Measurements from ENCODE around the gene RPS27. TPM values are rescaled to one million over a fixed set of nuclear protein-coding genes. Genes with fewer than 3 reads are reported as not detected.

Gene RPS27
- 225 and 307 TPM in 2 replicates for total RNA-seq (2013; cell fraction: nucleolus; rRNA removed)
- total RNA-seq (2014; rRNA removed) = 5,288 and 5,830 TPM in 2 replicates
- 9,122 and 9,683 TPM in 2 replicates for total RNA-seq (2014; rRNA removed; fragmentation: Illumina TruSeq; extraction: Trizol)
- 2,708 and 2,801 TPM in 2 replicates for total RNA-seq (2021)
- polyA plus RNA-seq (2011; ENCODE audit: low read depth) = 7,877 TPM
- 8,626 and 8,787 TPM in 2 replicates for polyA plus RNA-seq (2011; rRNA removed)
- 5,415 and 5,719 TPM in 2 replicates for polyA plus RNA-seq (2011; cell fraction: cytosol; rRNA removed)
- polyA plus RNA-seq (2011; cell fraction: nucleus; rRNA removed) = 1,388 and 2,538 TPM in 2 replicates
- polyA plus RNA-seq (2012) = 15,754 and 16,740 TPM in 2 replicates
- 13,800 and 18,255 TPM in 2 replicates for polyA plus RNA-seq (2014; fragmentation: Illumina TruSeq; extraction: Trizol)
- polyA plus RNA-seq (2014; fragmentation: Nextera tagmentation; extraction: Ambion mirVana) = over 10,000 TPM in 1 of 2 experiments, 1,000 to 10,000 TPM in 1; 9,903 to 14,234 TPM
- 8,943 and 9,277 TPM in 2 replicates for polyA plus RNA-seq (2014; rRNA removed)
- polyA plus RNA-seq (2016; fragmentation: Nextera tagmentation; extraction: Ambion mirVana) = 1,000 to 10,000 TPM; 3,244 to 3,511 TPM
- 620 and 1,060 TPM in 2 replicates for polyA minus RNA-seq (2011; rRNA and poly(A)+ RNA removed)
- polyA minus RNA-seq (2011; cell fraction: cytosol; rRNA and poly(A)+ RNA removed) = 286 and 348 TPM in 2 replicates
- polyA minus RNA-seq (2011; cell fraction: nucleus; rRNA and poly(A)+ RNA removed) = 366 and 428 TPM in 2 replicates
- Bru-seq, nascent RNA = percentile 99 among the genes with signal in this experiment
- percentile 99 among the genes with signal in this experiment for BruChase-seq, experiment 1, labeled RNA remaining after a 6-hour chase
- BruChase-seq, experiment 2, labeled RNA remaining after a 2-hour chase = percentile 98 among the genes with signal in this experiment
- long read RNA-seq, experiment 1, transcript RPS27-201 (4 exons, 359 nt) = major isoform, 1,000 of 1,003 reads
- long read RNA-seq, experiment 1, partial matches to known transcripts = 0 of 1,003 reads
- long read RNA-seq, experiment 1, other reads (novel, unspliced or antisense) = 2 of 1,003 reads
- long read RNA-seq, experiment 2, transcript RPS27-201 (4 exons, 359 nt) = major isoform, 941 of 953 reads
- long read RNA-seq, experiment 2, partial matches to known transcripts = 3 of 953 reads
- long read RNA-seq, experiment 2, other reads (novel, unspliced or antisense) = 2 of 953 reads

DNA sequence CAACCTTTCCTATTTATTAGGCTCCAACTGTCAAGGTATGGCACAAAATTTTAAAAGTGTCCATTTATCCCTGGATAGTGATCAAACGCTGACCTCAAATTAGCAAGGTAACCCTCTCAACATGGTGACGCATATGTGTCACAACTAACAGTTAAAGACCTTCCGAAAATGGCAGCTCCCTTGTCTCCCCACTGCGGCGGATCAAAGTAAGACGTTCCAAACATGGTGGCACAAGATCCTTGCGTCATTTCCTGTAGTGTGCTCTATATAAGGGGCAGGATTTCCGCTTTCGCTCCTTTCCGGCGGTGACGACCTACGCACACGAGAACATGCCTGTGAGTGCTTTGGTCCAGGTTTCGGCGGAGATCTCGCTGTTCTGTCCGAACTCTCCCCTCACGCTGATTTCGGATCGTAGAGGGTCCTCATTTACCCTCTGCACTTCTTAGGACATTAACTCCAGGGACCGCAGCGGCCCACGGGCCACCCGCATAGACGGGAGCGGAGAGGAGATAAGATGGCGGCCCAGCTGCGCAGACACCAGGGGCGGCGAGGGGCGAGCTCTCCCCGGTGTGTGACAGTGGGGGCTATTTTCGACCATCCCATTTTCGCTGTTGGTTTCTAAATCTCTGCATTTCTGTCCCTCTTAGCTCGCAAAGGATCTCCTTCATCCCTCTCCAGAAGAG, at the start of gene RPS27:
TSS of gene RPS27 (plus strand) at position 295 of the 683 bp plus-strand sequence. CDS start at position 330, 35 bp downstream.
- under 1% methylated on average over 36 of the region's 36 CpGs for WGBS (ENCODE audit: insufficient coverage, insufficient replicate concordance, low lambda C conversion rate, missing lambda C conversion rate)
- ChIA-PET RAD21 (ENCODE audit: unreplicated experiment) (interaction anchor here (0.7 to 5.7 kb wide), 7 partner anchors 13 to 194 kb away, joined by 3 to 42 read pairs (median 4); partner anchors contain the start of genes CREB3L4, GATAD2B and JTB), POLR2A (interaction anchor here (0.6 to 3.8 kb wide), 16 partner anchors 9 to 386 kb away, joined by 3 to 26 read pairs (median 4); partner anchors contain the start of genes DENND4B, JTB and SLC39A1), CTCF (interaction anchor here (0.9 to 1.8 kb wide), 5 partner anchors 13 to 480 kb away, joined by 3 to 13 read pairs (median 3); partner anchors contain the start of genes DENND4B and JTB), SMC1A (ENCODE audit: uncharacterized antibody, unreplicated experiment) (interaction anchor here (0.5 to 2.4 kb wide), 14 partner anchors 13 to 319 kb away, joined by 3 to 7 read pairs (median 3); partner anchors contain the start of gene JTB)
- H3K9ac ChIP-seq (ENCODE audit: control insufficient read depth, insufficient read depth, low read length) = peak within 1 kb of the TSS; percentile 98
- DNase-seq (ENCODE audit: low read depth, low spot score) = peak; percentile 97
- H3K4me2 ChIP-seq (ENCODE audit: control insufficient read depth, insufficient read depth) = peak within 1 kb of the TSS; percentile 89
- in situ Hi-C loops (cut with MboI) (loop anchor here (5.0 to 10.0 kb wide), 2 partner anchors 282 to 486 kb away; partner anchors contain the start of gene HAX1), intact Hi-C loops (cut with micrococcal nuclease; ENCODE audit: unreplicated experiment) (loop anchor here (2.0 to 5.0 kb wide), 2 partner anchors 192 to 282 kb away; partner anchors contain the start of gene HAX1)
- BruUV-seq (replicated peaks) = TSS peak; percentile 92
- peak within 1 kb of the TSS; percentile 86 for H3K4me3 ChIP-seq
- H3K27me3 ChIP-seq (replicated peaks in 1 of 2; ENCODE audit: control insufficient read depth in 2 of 2, insufficient read depth in 2 of 2, low read length in 1 of 2) = no peaks in the 10 kb centered on the region
- peak; percentile 82 for ATAC-seq
- H3K79me2 ChIP-seq (ENCODE audit: control insufficient read depth, insufficient read depth, low read length) = peaks cover 25% of the 10 kb centered on the region
- peak within 1 kb of the TSS; percentile 67 for H2AFZ ChIP-seq (ENCODE audit: control insufficient read depth, low read depth, low read length)
- no peaks in the 10 kb centered on the region for H3K9me3 ChIP-seq (replicated peaks; ENCODE audit: control insufficient read depth, insufficient read depth, low read length)
- FAIRE-seq = peak; percentile 94
- peaks cover 9% of the 10 kb centered on the region for H3K4me1 ChIP-seq (ENCODE audit: control insufficient read depth, insufficient read depth, low read length)
- peaks cover 0 to 16% of the 10 kb centered on the region in 2 experiments; a peak in 3 of 4 replicates for H3K36me3 ChIP-seq (ENCODE audit: control insufficient read depth in 2 of 2, insufficient read depth in 2 of 2, low read length in 1 of 2)
- H3K27ac ChIP-seq (ENCODE audit: control insufficient read depth, insufficient read depth) = peak within 1 kb of the TSS; percentile 96
- H4K20me1 ChIP-seq (ENCODE audit: control insufficient read depth, insufficient read depth) = no peaks in the 10 kb centered on the region
- TF ChIP-seq SREBF1 (IDR thresholded peaks at IDR 0.05; ENCODE audit: low read length) (0 out of 2 replicates have a peak, but pooled peaks have one; percentile 13), ZSCAN29 (IDR thresholded peaks at IDR 0.05) (peak; percentile 96), BHLHE40 (IDR thresholded peaks at IDR 0.05; ENCODE audit: borderline replicate concordance in 1 of 2, low read depth in 2 of 2, low read length in 1 of 2) (peak; percentile 54 to 57; a peak in 3 of 4 replicates), BACH1 (IDR thresholded peaks at IDR 0.05; ENCODE audit: borderline replicate concordance) (peak; percentile 84), SIX5 (IDR thresholded peaks at IDR 0.05; ENCODE audit: low read depth, low read length, severe bottlenecking) (peak; percentile 82)
- TF ChIP-seq, protein P1, sequence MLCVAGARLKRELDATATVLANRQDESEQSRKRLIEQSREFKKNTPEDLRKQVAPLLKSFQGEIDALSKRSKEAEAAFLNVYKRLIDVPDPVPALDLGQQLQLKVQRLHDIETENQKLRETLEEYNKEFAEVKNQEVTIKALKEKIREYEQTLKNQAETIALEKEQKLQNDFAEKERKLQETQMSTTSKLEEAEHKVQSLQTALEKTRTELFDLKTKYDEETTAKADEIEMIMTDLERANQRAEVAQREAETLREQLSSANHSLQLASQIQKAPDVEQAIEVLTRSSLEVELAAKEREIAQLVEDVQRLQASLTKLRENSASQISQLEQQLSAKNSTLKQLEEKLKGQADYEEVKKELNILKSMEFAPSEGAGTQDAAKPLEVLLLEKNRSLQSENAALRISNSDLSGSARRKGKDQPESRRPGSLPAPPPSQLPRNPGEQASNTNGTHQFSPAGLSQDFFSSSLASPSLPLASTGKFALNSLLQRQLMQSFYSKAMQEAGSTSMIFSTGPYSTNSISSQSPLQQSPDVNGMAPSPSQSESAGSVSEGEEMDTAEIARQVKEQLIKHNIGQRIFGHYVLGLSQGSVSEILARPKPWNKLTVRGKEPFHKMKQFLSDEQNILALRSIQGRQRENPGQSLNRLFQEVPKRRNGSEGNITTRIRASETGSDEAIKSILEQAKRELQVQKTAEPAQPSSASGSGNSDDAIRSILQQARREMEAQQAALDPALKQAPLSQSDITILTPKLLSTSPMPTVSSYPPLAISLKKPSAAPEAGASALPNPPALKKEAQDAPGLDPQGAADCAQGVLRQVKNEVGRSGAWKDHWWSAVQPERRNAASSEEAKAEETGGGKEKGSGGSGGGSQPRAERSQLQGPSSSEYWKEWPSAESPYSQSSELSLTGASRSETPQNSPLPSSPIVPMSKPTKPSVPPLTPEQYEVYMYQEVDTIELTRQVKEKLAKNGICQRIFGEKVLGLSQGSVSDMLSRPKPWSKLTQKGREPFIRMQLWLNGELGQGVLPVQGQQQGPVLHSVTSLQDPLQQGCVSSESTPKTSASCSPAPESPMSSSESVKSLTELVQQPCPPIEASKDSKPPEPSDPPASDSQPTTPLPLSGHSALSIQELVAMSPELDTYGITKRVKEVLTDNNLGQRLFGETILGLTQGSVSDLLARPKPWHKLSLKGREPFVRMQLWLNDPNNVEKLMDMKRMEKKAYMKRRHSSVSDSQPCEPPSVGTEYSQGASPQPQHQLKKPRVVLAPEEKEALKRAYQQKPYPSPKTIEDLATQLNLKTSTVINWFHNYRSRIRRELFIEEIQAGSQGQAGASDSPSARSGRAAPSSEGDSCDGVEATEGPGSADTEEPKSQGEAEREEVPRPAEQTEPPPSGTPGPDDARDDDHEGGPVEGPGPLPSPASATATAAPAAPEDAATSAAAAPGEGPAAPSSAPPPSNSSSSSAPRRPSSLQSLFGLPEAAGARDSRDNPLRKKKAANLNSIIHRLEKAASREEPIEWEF (IDR thresholded peaks at IDR 0.05; ENCODE audit: insufficient replicate concordance, low read depth, low read length) = no peak
- TF ChIP-seq, protein P2, sequence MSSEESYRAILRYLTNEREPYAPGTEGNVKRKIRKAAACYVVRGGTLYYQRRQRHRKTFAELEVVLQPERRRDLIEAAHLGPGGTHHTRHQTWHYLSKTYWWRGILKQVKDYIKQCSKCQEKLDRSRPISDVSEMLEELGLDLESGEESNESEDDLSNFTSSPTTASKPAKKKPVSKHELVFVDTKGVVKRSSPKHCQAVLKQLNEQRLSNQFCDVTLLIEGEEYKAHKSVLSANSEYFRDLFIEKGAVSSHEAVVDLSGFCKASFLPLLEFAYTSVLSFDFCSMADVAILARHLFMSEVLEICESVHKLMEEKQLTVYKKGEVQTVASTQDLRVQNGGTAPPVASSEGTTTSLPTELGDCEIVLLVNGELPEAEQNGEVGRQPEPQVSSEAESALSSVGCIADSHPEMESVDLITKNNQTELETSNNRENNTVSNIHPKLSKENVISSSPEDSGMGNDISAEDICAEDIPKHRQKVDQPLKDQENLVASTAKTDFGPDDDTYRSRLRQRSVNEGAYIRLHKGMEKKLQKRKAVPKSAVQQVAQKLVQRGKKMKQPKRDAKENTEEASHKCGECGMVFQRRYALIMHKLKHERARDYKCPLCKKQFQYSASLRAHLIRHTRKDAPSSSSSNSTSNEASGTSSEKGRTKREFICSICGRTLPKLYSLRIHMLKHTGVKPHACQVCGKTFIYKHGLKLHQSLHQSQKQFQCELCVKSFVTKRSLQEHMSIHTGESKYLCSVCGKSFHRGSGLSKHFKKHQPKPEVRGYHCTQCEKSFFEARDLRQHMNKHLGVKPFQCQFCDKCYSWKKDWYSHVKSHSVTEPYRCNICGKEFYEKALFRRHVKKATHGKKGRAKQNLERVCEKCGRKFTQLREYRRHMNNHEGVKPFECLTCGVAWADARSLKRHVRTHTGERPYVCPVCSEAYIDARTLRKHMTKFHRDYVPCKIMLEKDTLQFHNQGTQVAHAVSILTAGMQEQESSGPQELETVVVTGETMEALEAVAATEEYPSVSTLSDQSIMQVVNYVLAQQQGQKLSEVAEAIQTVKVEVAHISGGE (CRISPR knock-in tag; IDR thresholded peaks at IDR 0.05) = peak; percentile 61; the same call in 1 of the 2 replicates
